Peyer's patch (tissue), 4 donors: ENCODE results near the gene PSMB9. TPM values are rescaled to one million over a fixed set of nuclear protein-coding genes. Genes with fewer than 3 reads are reported as not detected.
"Not testable (repeated sequence)": the region's sequence is repeated elsewhere in the genome, so short reads cannot be mapped to it uniquely, and the experiment has no call there.

ENCODE experiments used
- DNase-seq, 3 donors: peaks; one replicate each; pipeline ENCODE4 v3.0.0-alpha.2; 2017 to 2019
- H3K27ac ChIP-seq, 4 donors: fragments of 200-600 bp; sonication (generic); one replicate each; pipeline ENCODE4 v1.5.1; 2016 to 2019
- H3K27me3 ChIP-seq, 2 donors: fragments of 200-600 bp; sonication (generic); one replicate each; pipeline ENCODE4 v1.5.1; 2019
- H3K36me3 ChIP-seq, 3 donors: fragments of 200-600 bp; sonication (generic); one replicate each; pipeline ENCODE4 v1.5.1; 2016 to 2019
- H3K4me1 ChIP-seq, 4 donors: fragments of 200-600 bp; sonication (generic); one replicate each; pipeline ENCODE4 v1.5.1; 2016 to 2019
- H3K4me3 ChIP-seq, 4 donors: fragments of 200-600 bp; sonication (generic); 1 replicate in 3 of 4; 2 replicates in 1 of 4; pipeline ENCODE4 v1.5.1; 2016 to 2019; ENCODE audit warnings: mild to moderate bottlenecking in 1 of 4
- H3K9me3 ChIP-seq, 4 donors: fragments of 200-600 bp; sonication (generic); one replicate each; pipeline ENCODE4 v1.5.1; 2016 to 2019; ENCODE audit warnings: mild to moderate bottlenecking in 1 of 4
- POLR2A ChIP-seq, 2 donors: fragments of 450-650 bp; IDR thresholded peaks; one replicate each; pipeline ENCODE4 v1.5.1; 2017; ENCODE audit warnings: antibody characterized with exemption in 2 of 2, mild to moderate bottlenecking in 2 of 2, moderate library complexity in 2 of 2
- total RNA-seq, 4 donors: library from RNA; depleted of rRNA; stranded (reverse); fragments of >200 nt; gene quantifications; one replicate each; pipeline ENCODE4 v1.1.0, GENCODE V29; 2016
- TF ChIP-seq, protein P1 (sequence below), 6 experiments: fragments of 450-650 bp in 4 of 6; fragments of 200-600 bp in 2 of 6; sonication (generic) in 1 of 6; IDR thresholded peaks; one replicate each; pipeline ENCODE4 v1.5.1; 2017 to 2019; ENCODE audit warnings: antibody characterized with exemption in 6 of 6, mild to moderate bottlenecking in 3 of 6, moderate library complexity in 1 of 6

Gene PSMB9
- total RNA-seq: 100 to 1,000 TPM in 1 of 4 donors, 10 to 100 TPM in 3; 53.5 to 124 (median 80.9) TPM

DNA sequence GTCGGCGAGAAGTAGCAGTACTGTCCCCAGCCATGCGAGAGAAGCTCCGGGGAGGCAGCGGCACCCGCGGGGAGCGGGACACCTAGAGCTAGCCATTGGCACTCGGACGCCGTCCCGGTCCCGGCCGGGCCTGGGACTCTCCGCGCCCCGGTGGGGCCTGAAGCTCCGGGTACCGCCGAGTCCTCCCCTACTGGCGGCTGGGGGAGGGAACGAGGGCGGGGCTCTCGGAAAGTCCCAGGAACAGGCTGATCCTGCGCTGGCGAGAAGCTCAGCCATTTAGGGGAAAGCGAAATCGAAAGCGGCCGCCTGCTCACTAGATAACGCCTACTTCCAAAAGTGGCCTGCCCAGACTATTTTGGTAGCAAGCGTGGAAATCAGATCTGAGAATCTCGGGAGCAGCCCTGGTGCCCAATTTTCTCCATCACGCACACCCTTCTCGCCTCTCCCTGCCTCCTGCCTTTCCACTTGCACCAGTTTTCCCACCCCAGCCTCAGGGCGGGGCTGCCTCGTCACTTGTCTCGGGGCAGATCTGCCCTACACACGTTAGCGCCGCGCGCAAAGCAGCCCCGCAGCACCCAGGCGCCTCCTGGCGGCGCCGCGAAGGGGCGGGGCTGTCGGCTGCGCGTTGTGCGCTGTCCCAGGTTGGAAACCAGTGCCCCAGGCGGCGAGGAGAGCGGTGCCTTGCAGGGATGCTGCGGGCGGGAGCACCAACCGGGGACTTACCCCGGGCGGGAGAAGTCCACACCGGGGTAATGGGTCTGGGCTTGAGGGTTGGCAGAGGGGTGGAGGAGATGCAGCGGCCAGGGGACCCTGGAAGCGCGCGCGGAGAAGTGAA, at the start of gene PSMB9, which contains the start of gene TAP1:
Gene PSMB9, plus strand, starts transcription at position 652 of the 835 bp plus-strand sequence. Its CDS starts 38 bp downstream, at position 690.
Gene TAP1, minus strand, starts transcription at position 164 of the 835 bp plus-strand sequence. Its CDS starts 68 bp downstream, at position 96.
- Histone ChIP-seq H3K9me3 (no peaks in the 10 kb centered on the region), H3K4me3 (peak within 1 kb of the TSS; percentile 95 to 99 (median 96)), H3K36me3 (peaks cover 0 to 49% (median 0%) of the 10 kb centered on the region in 3 donors), H3K27ac (peak within 1 kb of the TSS; percentile 97 to 100 (median 98)), H3K27me3 (no peaks in the 10 kb centered on the region), H3K4me1 (peaks cover 0 to 29% (median 9%) of the 10 kb centered on the region in 4 donors)
- TF ChIP-seq, protein P1, sequence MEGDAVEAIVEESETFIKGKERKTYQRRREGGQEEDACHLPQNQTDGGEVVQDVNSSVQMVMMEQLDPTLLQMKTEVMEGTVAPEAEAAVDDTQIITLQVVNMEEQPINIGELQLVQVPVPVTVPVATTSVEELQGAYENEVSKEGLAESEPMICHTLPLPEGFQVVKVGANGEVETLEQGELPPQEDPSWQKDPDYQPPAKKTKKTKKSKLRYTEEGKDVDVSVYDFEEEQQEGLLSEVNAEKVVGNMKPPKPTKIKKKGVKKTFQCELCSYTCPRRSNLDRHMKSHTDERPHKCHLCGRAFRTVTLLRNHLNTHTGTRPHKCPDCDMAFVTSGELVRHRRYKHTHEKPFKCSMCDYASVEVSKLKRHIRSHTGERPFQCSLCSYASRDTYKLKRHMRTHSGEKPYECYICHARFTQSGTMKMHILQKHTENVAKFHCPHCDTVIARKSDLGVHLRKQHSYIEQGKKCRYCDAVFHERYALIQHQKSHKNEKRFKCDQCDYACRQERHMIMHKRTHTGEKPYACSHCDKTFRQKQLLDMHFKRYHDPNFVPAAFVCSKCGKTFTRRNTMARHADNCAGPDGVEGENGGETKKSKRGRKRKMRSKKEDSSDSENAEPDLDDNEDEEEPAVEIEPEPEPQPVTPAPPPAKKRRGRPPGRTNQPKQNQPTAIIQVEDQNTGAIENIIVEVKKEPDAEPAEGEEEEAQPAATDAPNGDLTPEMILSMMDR (IDR thresholded peaks at IDR 0.05): peak; percentile 85 to 98 (median 96)
- peak; percentile 92 to 95 for TF ChIP-seq POLR2A (IDR thresholded peaks at IDR 0.05)
- DNase-seq: peak; percentile 95 to 98 (median 97)

DNA sequence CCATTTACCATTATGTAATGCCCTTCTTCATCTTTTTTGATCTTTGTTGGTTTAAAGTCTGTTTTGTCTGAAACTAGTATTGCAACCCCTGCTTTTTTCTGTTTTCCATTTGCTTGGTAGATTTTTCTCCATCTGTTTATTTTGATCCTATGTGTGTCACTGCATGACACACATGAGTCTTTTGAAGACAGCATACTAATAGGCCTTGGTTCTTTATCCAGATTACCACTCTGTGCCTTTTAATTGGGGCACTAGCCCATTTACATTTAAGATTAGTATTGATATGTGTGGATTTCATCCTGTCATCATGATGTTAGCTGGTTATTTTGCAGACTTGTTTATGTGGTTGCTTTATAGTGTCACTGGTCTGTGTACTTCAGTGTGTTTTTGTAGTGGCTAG, 48.6 kb upstream of the PSMB9 start:
- not testable (repeated sequence) for H3K27me3 ChIP-seq, H3K36me3 ChIP-seq, H3K4me3 ChIP-seq, H3K27ac ChIP-seq, DNase-seq, H3K9me3 ChIP-seq, H3K4me1 ChIP-seq

DNA sequence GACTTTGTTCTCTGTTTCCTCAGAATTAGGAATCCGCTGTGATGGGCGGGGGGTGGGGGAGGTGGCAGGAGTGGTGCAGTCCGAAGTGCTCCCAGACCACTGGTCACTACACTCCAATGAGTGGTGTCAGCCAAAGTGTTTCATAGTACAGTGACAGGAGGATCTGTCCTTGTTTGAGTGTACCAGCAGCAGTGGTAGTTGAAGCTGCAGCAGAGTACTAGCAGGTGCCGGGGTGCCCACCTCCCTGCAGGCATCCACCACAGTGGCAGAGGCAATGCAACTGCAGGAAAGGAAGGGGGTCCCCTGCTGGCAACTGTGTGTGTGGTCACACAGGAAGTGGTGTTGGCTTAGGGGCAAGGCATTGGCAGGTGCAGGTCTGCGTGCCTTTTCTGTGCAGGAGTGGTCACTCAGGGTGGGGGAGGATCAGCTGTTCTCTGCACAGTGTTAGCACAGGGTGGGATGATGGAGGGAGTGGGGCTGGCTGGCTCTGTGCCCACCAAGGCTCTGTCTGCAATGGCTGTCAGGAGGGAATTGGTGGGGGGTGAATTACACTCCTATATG, 46.9 kb upstream of the PSMB9 start:
- Histone ChIP-seq H3K36me3 (no peaks in the 10 kb centered on the region), H3K9me3 (no peaks in the 10 kb centered on the region), H3K27me3 (no peaks in the 10 kb centered on the region), H3K4me3 (no peak overlapping the region), H3K4me1 (no peaks in the 10 kb centered on the region), H3K27ac (no peak overlapping the region)
- DNase-seq: no peak
- TF ChIP-seq, protein P1 (IDR thresholded peaks at IDR 0.05): no peak
- no peak for TF ChIP-seq POLR2A (IDR thresholded peaks at IDR 0.05)

DNA sequence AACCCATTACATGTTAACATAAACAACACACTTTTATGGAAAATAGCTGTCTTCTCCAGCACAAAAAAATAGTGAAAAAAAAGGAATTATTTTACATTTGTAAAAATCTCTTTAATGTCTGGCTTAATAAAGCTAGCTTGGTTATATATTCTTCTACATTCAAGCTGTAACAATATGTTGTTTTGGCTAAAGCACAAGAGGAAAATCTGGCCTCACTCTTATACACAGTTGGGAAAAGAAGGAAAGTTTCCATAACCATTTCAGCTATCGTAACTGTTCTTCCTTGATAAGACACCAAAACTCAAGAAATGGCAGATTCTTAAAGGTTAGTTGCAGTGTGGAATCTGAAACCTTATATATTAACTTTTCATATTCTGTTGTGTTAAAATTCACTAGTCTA, 44.8 kb upstream of the PSMB9 start:
- no peaks in the 10 kb centered on the region for H3K9me3 ChIP-seq
- no peak overlapping the region for H3K27ac ChIP-seq
- no peak for TF ChIP-seq POLR2A (IDR thresholded peaks at IDR 0.05)
- TF ChIP-seq, protein P1 (IDR thresholded peaks at IDR 0.05): no peak
- no peaks in the 10 kb centered on the region for H3K4me1 ChIP-seq
- no peak for DNase-seq
- H3K36me3 ChIP-seq: no peaks in the 10 kb centered on the region
- no peaks in the 10 kb centered on the region for H3K27me3 ChIP-seq
- H3K4me3 ChIP-seq: no peak overlapping the region

DNA sequence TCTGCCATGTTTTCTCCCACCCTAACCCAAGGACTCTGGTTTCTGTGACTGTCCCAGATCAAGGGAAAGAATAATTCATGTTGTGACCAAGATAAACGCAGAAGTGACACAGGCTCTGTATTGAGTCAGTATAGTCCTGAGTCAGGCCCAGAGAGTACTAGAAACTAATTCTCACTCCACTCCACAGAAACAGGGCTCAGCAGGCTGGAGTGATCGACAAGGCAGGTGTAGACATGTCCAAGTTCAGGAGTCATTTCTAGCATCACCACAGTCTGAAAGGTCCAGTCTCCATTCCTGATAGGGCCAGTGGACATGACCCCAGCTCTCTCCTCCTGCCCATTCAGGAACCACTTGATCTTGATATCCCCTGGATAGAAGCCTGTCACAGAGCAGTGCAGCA, 39.8 kb upstream of the PSMB9 start:
- no peak overlapping the region for H3K4me3 ChIP-seq
- DNase-seq: no peak
- peak overlapping the region in 1 of 4 donors; percentile 81 for H3K27ac ChIP-seq
- TF ChIP-seq, protein P1 (IDR thresholded peaks at IDR 0.05): no peak
- no peak for TF ChIP-seq POLR2A (IDR thresholded peaks at IDR 0.05)
- H3K9me3 ChIP-seq: no peaks in the 10 kb centered on the region
- peaks cover 0 to 7% (median 0%) of the 10 kb centered on the region in 4 donors for H3K4me1 ChIP-seq
- H3K27me3 ChIP-seq: no peaks in the 10 kb centered on the region
- H3K36me3 ChIP-seq: no peaks in the 10 kb centered on the region

DNA sequence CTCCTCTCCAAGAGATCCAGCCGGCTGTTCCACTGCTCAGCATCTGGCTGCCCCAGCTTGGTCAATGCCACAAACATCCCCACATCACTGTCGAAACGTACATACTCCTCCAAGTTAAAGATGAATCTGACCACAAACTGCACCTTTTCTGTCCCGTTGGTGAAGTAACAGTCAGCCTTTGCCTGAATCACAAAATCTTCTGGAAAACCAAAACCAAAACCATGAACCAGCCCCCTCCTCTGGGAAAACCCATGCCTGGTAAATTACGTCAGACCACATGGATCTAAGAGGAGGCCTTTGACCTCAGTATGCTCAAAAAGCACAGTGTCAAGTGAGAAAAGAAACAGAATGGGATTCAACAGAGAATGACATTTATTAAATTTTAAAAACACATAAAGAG, 38.9 kb upstream of the PSMB9 start:
- H3K27ac ChIP-seq: peak overlapping the region in 2 of 4 donors; percentile 81 to 90

More for the DNA sequence above, 38.9 kb upstream of the PSMB9 start:
- peaks cover 0 to 7% (median 0%) of the 10 kb centered on the region in 4 donors for H3K4me1 ChIP-seq
- H3K9me3 ChIP-seq: no peaks in the 10 kb centered on the region
- TF ChIP-seq, protein P1 (IDR thresholded peaks at IDR 0.05): no peak
- TF ChIP-seq POLR2A (IDR thresholded peaks at IDR 0.05): no peak
- peak overlapping the region in 2 of 4 donors; percentile 3 to 41 for H3K4me3 ChIP-seq
- no peak for DNase-seq
- H3K27me3 ChIP-seq: no peaks in the 10 kb centered on the region
- no peaks in the 10 kb centered on the region for H3K36me3 ChIP-seq
